Liver (tissue), 9 donors: ENCODE results near the gene GUCY2D. TPM values are rescaled to one million over a fixed set of nuclear protein-coding genes. Genes with fewer than 3 reads are reported as not detected.

Experiments used
- DNase-seq: peaks from one replicate; pipeline ENCODE4 v3.0.0-alpha.2; 2017; ENCODE audit warnings: low spot score
- H3K27ac ChIP-seq, 2 donors: one replicate each; pipeline ENCODE4 v1.7.0; 2013; ENCODE audit warnings: inconsistent platforms in 2 of 2, low read length in 2 of 2, control low read depth in 1 of 2, low read depth in 1 of 2, mild to moderate bottlenecking in 1 of 2
- H3K27me3 ChIP-seq, 4 donors: one replicate each; pipeline versions ENCODE4 v1.6.1 to v1.7.0; 2013; ENCODE audit warnings: low read length in 3 of 4, inconsistent platforms in 1 of 4, mild to moderate bottlenecking in 1 of 4, moderate library complexity in 1 of 4; ENCODE audit not compliant: control insufficient read depth in 4 of 4, insufficient read depth in 4 of 4
- H3K36me3 ChIP-seq, 4 donors: one replicate each; pipeline versions ENCODE4 v1.6.1 to v1.7.0; 2013; ENCODE audit warnings: low read length in 3 of 4, mild to moderate bottlenecking in 3 of 4, low read depth in 1 of 4, moderate library complexity in 1 of 4; ENCODE audit not compliant: control insufficient read depth in 4 of 4, insufficient read depth in 3 of 4
- H3K4me1 ChIP-seq, 4 donors: one replicate each; pipeline versions ENCODE4 v1.6.1 to v1.7.0; 2013; ENCODE audit warnings: low read length in 3 of 4, mild to moderate bottlenecking in 3 of 4, moderate library complexity in 1 of 4; ENCODE audit not compliant: control insufficient read depth in 4 of 4, insufficient read depth in 4 of 4
- H3K4me3 ChIP-seq, 3 donors: one replicate each; pipeline versions ENCODE4 v1.6.1 to v1.7.0; 2013; ENCODE audit warnings: low read length in 3 of 3, control low read depth in 1 of 3, low read depth in 1 of 3, mild to moderate bottlenecking in 1 of 3
- H3K9ac ChIP-seq, 2 donors: one replicate each; pipeline ENCODE4 v1.7.0; 2013; ENCODE audit warnings: low read length in 2 of 2, mild to moderate bottlenecking in 2 of 2, moderate library complexity in 2 of 2, control low read depth in 1 of 2, low read depth in 1 of 2
- H3K9me3 ChIP-seq, 4 donors: one replicate each; pipeline versions ENCODE4 v1.6.1 to v1.7.0; 2013; ENCODE audit warnings: low read length in 3 of 4; ENCODE audit not compliant: control insufficient read depth in 4 of 4
- ATF3 ChIP-seq: IDR thresholded peaks from 2 replicates; pipeline ENCODE4 v1.6.1; 2016; ENCODE audit warnings: antibody characterized with exemption
- CTCF ChIP-seq: fragments of 150-350 bp; IDR thresholded peaks from 2 replicates; pipeline ENCODE4 v1.5.1; 2017; ENCODE audit warnings: improper control_type of control experiment, low read depth, low read length; ENCODE audit not compliant: missing input control
- EGR1 ChIP-seq, 2 donors: IDR thresholded peaks; 2 replicates each; pipeline ENCODE4 v1.6.1; 2016 to 2018; ENCODE audit warnings: antibody characterized with exemption in 2 of 2, low read depth in 2 of 2
- FOXA1 ChIP-seq: IDR thresholded peaks from 2 replicates; pipeline ENCODE4 v1.6.1; 2016; ENCODE audit warnings: antibody characterized with exemption
- FOXA2 ChIP-seq: IDR thresholded peaks from 2 replicates; pipeline ENCODE4 v1.6.1; 2016; ENCODE audit warnings: antibody characterized with exemption
- HNF4A ChIP-seq, 2 donors: conservative IDR thresholded peaks; 2 replicates each; pipeline ENCODE4 v1.6.1; 2016; ENCODE audit warnings: antibody characterized with exemption in 2 of 2, mild to moderate bottlenecking in 2 of 2
- HNF4G ChIP-seq: IDR thresholded peaks from 2 replicates; pipeline ENCODE4 v1.6.1; 2016; ENCODE audit warnings: antibody characterized with exemption
- JUND ChIP-seq, 2 donors: IDR thresholded peaks; 2 replicates each; pipeline ENCODE4 v1.6.1; 2016; ENCODE audit warnings: antibody characterized with exemption in 2 of 2
- MAX ChIP-seq: IDR thresholded peaks from 2 replicates; pipeline ENCODE4 v1.6.1; 2016; ENCODE audit warnings: antibody characterized with exemption
- NR2F2 ChIP-seq: IDR thresholded peaks from 2 replicates; pipeline ENCODE4 v1.6.1; 2016; ENCODE audit warnings: antibody characterized with exemption
- RAD21 ChIP-seq, 2 donors: IDR thresholded peaks; 2 replicates each; pipeline ENCODE4 v1.6.1; 2016; ENCODE audit warnings: antibody characterized with exemption in 2 of 2, mild to moderate bottlenecking in 2 of 2
- RXRA ChIP-seq, 2 donors: IDR thresholded peaks; 2 replicates each; pipeline ENCODE4 v1.6.1; 2017 to 2018; ENCODE audit warnings: antibody characterized with exemption in 2 of 2, mild to moderate bottlenecking in 1 of 2
- SP1 ChIP-seq: IDR thresholded peaks from 2 replicates; pipeline ENCODE4 v1.6.1; 2018; ENCODE audit warnings: antibody characterized with exemption, mild to moderate bottlenecking
- TAF1 ChIP-seq: conservative IDR thresholded peaks from 2 replicates; pipeline ENCODE4 v1.6.1; 2016; ENCODE audit warnings: antibody characterized with exemption, mild to moderate bottlenecking
- YY1 ChIP-seq: IDR thresholded peaks from 2 replicates; pipeline ENCODE4 v1.6.1; 2016; ENCODE audit warnings: antibody characterized with exemption, mild to moderate bottlenecking
- WGBS: extraction: QIAGEN DNeasy Blood & Tissue Kit; methylation state at CpG from one replicate; pipeline ENCODE4 v1.1.7; 2013; 5-methylcytosine and 5-hydroxymethylcytosine counted together
- polyA plus RNA-seq, 2 donors: library from polyadenylated mRNA; stranded (reverse) in 1 of 2; unstranded in 1 of 2; fragments of 200-250 nt in 1 of 2; fragments of >200 nt in 1 of 2; fragmentation: Nextera tagmentation in 1 of 2; extraction: Ambion mirVana in 1 of 2; gene quantifications; one replicate each; pipeline versions ENCODE4 v1.2.1 to v1.2.3, GENCODE V29; 2013 to 2015
- total RNA-seq, 2 donors: library from RNA; depleted of rRNA; stranded (reverse); fragments of >200 nt; gene quantifications; one replicate each; pipeline ENCODE4 v1.2.3, GENCODE V29; 2014
- TF ChIP-seq, protein P1 (sequence below): IDR thresholded peaks from 2 replicates; pipeline ENCODE4 v1.6.1; 2016; ENCODE audit warnings: antibody characterized with exemption, mild to moderate bottlenecking
- donor health status: healthy.
- donor health status: healthy.
- donor health status: healthy.
- donor health status: healthy.
- donor health status: healthy.

Gene GUCY2D
- total and polyA plus RNA-seq, 4 donors = 0.09 to 0.14 TPM; not detected in 2

GRCh38 chr17:8029121-8029520 lies 26.7 kb downstream of the GUCY2D start:
- no peak overlapping the region for H3K27ac ChIP-seq
- H3K27me3 ChIP-seq = peaks cover 0 to 6% (median 0%) of the 10 kb centered on the region in 4 donors
- TF ChIP-seq NR2F2 = no peak
- TF ChIP-seq EGR1 (IDR thresholded peaks at IDR 0.05; ENCODE audit: low read depth in 2 of 2) = no peak
- no peak for TF ChIP-seq YY1
- TF ChIP-seq HNF4A (conservative IDR thresholded peaks at IDR 0.05) = no peak
- no peak for TF ChIP-seq FOXA1
- no peak for TF ChIP-seq SP1
- no peak for TF ChIP-seq CTCF
- TF ChIP-seq RXRA (IDR thresholded peaks at IDR 0.05) = no peak
- no peak for TF ChIP-seq ATF3
- TF ChIP-seq MAX = no peak
- TF ChIP-seq, protein P1, sequence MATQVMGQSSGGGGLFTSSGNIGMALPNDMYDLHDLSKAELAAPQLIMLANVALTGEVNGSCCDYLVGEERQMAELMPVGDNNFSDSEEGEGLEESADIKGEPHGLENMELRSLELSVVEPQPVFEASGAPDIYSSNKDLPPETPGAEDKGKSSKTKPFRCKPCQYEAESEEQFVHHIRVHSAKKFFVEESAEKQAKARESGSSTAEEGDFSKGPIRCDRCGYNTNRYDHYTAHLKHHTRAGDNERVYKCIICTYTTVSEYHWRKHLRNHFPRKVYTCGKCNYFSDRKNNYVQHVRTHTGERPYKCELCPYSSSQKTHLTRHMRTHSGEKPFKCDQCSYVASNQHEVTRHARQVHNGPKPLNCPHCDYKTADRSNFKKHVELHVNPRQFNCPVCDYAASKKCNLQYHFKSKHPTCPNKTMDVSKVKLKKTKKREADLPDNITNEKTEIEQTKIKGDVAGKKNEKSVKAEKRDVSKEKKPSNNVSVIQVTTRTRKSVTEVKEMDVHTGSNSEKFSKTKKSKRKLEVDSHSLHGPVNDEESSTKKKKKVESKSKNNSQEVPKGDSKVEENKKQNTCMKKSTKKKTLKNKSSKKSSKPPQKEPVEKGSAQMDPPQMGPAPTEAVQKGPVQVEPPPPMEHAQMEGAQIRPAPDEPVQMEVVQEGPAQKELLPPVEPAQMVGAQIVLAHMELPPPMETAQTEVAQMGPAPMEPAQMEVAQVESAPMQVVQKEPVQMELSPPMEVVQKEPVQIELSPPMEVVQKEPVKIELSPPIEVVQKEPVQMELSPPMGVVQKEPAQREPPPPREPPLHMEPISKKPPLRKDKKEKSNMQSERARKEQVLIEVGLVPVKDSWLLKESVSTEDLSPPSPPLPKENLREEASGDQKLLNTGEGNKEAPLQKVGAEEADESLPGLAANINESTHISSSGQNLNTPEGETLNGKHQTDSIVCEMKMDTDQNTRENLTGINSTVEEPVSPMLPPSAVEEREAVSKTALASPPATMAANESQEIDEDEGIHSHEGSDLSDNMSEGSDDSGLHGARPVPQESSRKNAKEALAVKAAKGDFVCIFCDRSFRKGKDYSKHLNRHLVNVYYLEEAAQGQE = no peak
- TF ChIP-seq FOXA2 = no peak
- TF ChIP-seq TAF1 = no peak
- no peak for TF ChIP-seq HNF4G
- no peak for TF ChIP-seq JUND (IDR thresholded peaks at IDR 0.05)
- no peak for TF ChIP-seq RAD21 (IDR thresholded peaks at IDR 0.05)
- no peak overlapping the region for H3K4me3 ChIP-seq
- no peaks in the 10 kb centered on the region for H3K9me3 ChIP-seq
- no peaks in the 10 kb centered on the region for H3K36me3 ChIP-seq
- peaks cover 0 to 9% (median 1%) of the 10 kb centered on the region in 4 donors for H3K4me1 ChIP-seq
- 80% methylated on average over 5 of the region's 5 CpGs for WGBS
- DNase-seq = no peak
- no peak overlapping the region for H3K9ac ChIP-seq

- Histone ChIP-seq H3K9me3 (no peaks in the 10 kb centered on the region), H3K9ac (no peak overlapping the region), H3K36me3 (no peaks in the 10 kb centered on the region), H3K27me3 (peaks cover 0 to 6% (median 0%) of the 10 kb centered on the region in 4 donors), H3K4me3 (no peak overlapping the region), H3K4me1 (peaks cover 0 to 9% (median 1%) of the 10 kb centered on the region in 4 donors), H3K27ac (no peak overlapping the region)
- TF ChIP-seq HNF4A (conservative IDR thresholded peaks at IDR 0.05) (peak; percentile 24 to 33), RXRA (IDR thresholded peaks at IDR 0.05) (no peak)
- DNase-seq = no peak
- 59% methylated on average over 6 of the region's 6 CpGs for WGBS
Measured at GRCh38 chr17:8031261-8031661, 28.8 kb downstream of the GUCY2D start.
